SK-N-MC (cell line): Measurements from ENCODE around the gene ANKS1B.

ENCODE experiments used
- EZH2 ChIP-seq: fragments of 200-600 bp; sonication (generic); IDR thresholded peaks from one replicate; pipeline ENCODE4 v1.6.1; 2017; ENCODE audit warnings: antibody characterized with exemption
- POLR2AphosphoS5 ChIP-seq: IDR thresholded peaks from 2 replicates; pipeline ENCODE4 v1.6.1; 2012; ENCODE audit warnings: mild to moderate bottlenecking, low read depth, low read length, borderline replicate concordance

DNA sequence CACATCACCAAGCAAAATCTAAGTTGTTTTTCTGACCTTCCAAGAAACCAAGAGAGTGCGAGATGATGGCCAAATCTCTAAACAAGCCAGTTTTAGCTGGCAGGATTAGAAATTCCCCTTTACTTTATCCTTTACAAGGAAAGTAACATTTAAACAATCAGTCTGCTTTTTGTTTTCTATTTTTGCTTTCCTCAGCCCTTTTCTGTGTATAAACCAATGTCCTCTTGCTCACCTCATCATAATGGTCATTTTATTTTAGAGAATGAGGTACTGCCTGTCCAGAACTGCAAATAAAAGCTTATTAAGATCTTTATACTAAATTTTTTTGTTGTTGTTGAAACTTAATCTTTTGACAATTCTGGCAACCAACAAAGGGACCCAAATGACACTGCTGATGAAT lies 779.6 kb downstream of the ANKS1B start:
- TF ChIP-seq POLR2AphosphoS5 (no peak), EZH2 (no peak)
